H1 (cell line): Measurements from ENCODE around the gene HLA-DPB1.

Source experiments
- CEBPB ChIP-seq: IDR thresholded peaks from 2 replicates; pipeline ENCODE4 v1.6.1; 2012; ENCODE audit warnings: low read depth, low read length
- EP300 ChIP-seq, 2 experiments: IDR thresholded peaks; 1 replicate in 1 of 2; 2 replicates in 1 of 2; pipeline ENCODE4 v1.6.1; 2011 to 2012; ENCODE audit warnings: low read depth in 2 of 2, low read length in 2 of 2, mild to moderate bottlenecking in 2 of 2, borderline replicate concordance in 1 of 2, inconsistent platforms in 1 of 2, moderate library complexity in 1 of 2
- JUN ChIP-seq: IDR thresholded peaks from 2 replicates; pipeline ENCODE4 v1.6.1; 2011; ENCODE audit warnings: low read depth, mild to moderate bottlenecking, improper control_type of control experiment, low read length
- MAFK ChIP-seq: IDR thresholded peaks from 2 replicates; pipeline ENCODE4 v1.6.1; 2012; ENCODE audit warnings: low read depth, mild to moderate bottlenecking, improper control_type of control experiment, low read length
- POLR2A ChIP-seq, 2 experiments: IDR thresholded peaks; 1 replicate in 1 of 2; 2 replicates in 1 of 2; pipeline ENCODE4 v1.6.1; 2011; ENCODE audit warnings: low read depth in 2 of 2, low read length in 2 of 2, mild to moderate bottlenecking in 2 of 2; ENCODE audit errors: control extremely low read depth in 1 of 2
- POLR2AphosphoS5 ChIP-seq: IDR thresholded peaks from 2 replicates; pipeline ENCODE4 v1.6.1; 2011; ENCODE audit warnings: low read depth, low read length
- SIN3A ChIP-seq, 2 experiments: IDR thresholded peaks in 1 of 2; conservative IDR thresholded peaks in 1 of 2; 2 replicates each; pipeline ENCODE4 v1.6.1; 2011 to 2012; ENCODE audit warnings: low read length in 2 of 2, improper control_type of control experiment in 1 of 2, low read depth in 1 of 2, mild to moderate bottlenecking in 1 of 2
- SIX5 ChIP-seq: IDR thresholded peaks from 2 replicates; pipeline ENCODE4 v1.6.1; 2011; ENCODE audit warnings: mild to moderate bottlenecking, low read depth, low read length
- SRF ChIP-seq: IDR thresholded peaks from 2 replicates; pipeline ENCODE4 v1.6.1; 2011; ENCODE audit warnings: mild to moderate bottlenecking, low read depth, low read length, moderate library complexity
- SUZ12 ChIP-seq: fragments of 200-600 bp; sonication (generic); IDR thresholded peaks from 2 replicates; pipeline ENCODE4 v1.6.1; 2012; ENCODE audit warnings: mild to moderate bottlenecking, inconsistent platforms, low read length, moderate library complexity, mixed read lengths
- TCF12 ChIP-seq: IDR thresholded peaks from 2 replicates; pipeline ENCODE4 v1.6.1; 2011; ENCODE audit warnings: low read depth, mild to moderate bottlenecking, low read length
- TF ChIP-seq, protein P1 (sequence below): IDR thresholded peaks from 2 replicates; pipeline ENCODE4 v1.6.1; 2011; ENCODE audit warnings: low read length, improper control_type of control experiment
- TF ChIP-seq, protein P2 (sequence below), 3 experiments: IDR thresholded peaks; 1 replicate in 2 of 3; 2 replicates in 1 of 3; pipeline versions ENCODE4 v1.5.1 to v1.6.1; 2011; ENCODE audit warnings: low read length in 3 of 3, mild to moderate bottlenecking in 3 of 3, inconsistent platforms in 2 of 3, low read depth in 1 of 3, moderate library complexity in 1 of 3; ENCODE audit not compliant: insufficient read depth in 1 of 3; ENCODE audit errors: control extremely low read depth in 1 of 3

GRCh38 chr6:33077908-33078307 lies 2.1 kb downstream of the HLA-DPB1 start:
- TF ChIP-seq TCF12 (no peak), SIX5 (no peak), SIN3A (conservative IDR thresholded peaks at IDR 0.05 in 1 of 2, IDR thresholded peaks at IDR 0.05 in 1 of 2; ENCODE audit: low read depth in 1 of 2, low read length in 2 of 2) (no peak), POLR2AphosphoS5 (no peak), JUN (no peak), CEBPB (no peak), POLR2A (IDR thresholded peaks at IDR 0.05; ENCODE audit: control extremely low read depth in 1 of 2, low read depth in 2 of 2, low read length in 2 of 2) (no peak), SUZ12 (no peak), SRF (no peak), EP300 (IDR thresholded peaks at IDR 0.05; ENCODE audit: borderline replicate concordance in 1 of 2, low read depth in 2 of 2, low read length in 2 of 2) (no peak), MAFK (no peak)
- TF ChIP-seq, protein P1, sequence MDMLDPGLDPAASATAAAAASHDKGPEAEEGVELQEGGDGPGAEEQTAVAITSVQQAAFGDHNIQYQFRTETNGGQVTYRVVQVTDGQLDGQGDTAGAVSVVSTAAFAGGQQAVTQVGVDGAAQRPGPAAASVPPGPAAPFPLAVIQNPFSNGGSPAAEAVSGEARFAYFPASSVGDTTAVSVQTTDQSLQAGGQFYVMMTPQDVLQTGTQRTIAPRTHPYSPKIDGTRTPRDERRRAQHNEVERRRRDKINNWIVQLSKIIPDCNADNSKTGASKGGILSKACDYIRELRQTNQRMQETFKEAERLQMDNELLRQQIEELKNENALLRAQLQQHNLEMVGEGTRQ, result no peak
- TF ChIP-seq, protein P2, sequence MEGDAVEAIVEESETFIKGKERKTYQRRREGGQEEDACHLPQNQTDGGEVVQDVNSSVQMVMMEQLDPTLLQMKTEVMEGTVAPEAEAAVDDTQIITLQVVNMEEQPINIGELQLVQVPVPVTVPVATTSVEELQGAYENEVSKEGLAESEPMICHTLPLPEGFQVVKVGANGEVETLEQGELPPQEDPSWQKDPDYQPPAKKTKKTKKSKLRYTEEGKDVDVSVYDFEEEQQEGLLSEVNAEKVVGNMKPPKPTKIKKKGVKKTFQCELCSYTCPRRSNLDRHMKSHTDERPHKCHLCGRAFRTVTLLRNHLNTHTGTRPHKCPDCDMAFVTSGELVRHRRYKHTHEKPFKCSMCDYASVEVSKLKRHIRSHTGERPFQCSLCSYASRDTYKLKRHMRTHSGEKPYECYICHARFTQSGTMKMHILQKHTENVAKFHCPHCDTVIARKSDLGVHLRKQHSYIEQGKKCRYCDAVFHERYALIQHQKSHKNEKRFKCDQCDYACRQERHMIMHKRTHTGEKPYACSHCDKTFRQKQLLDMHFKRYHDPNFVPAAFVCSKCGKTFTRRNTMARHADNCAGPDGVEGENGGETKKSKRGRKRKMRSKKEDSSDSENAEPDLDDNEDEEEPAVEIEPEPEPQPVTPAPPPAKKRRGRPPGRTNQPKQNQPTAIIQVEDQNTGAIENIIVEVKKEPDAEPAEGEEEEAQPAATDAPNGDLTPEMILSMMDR (IDR thresholded peaks at IDR 0.05; ENCODE audit: control extremely low read depth in 1 of 3, insufficient read depth in 1 of 3, low read depth in 1 of 3, low read length in 3 of 3), result no peak
